Activated T-cell treated with anti-CD3 and anti-CD28 coated beads for 1 hour (primary cell): Measurements from ENCODE around the gene MAPKAPK3.

Experiments used
- DNase-seq: peaks from one replicate; pipeline ENCODE4 v3.0.0-alpha.2; 2020; ENCODE audit warnings: low read depth

The MAPKAPK3 gene

GRCh38 chr3:50617096-50617791 is at the start of gene MAPKAPK3:
TSS of gene MAPKAPK3 (plus strand) at chr3:50617151. CDS start at chr3:50617566, 415 bp downstream.
- no peak for DNase-seq

- peak; percentile 92 for DNase-seq
Observed at GRCh38 chr3:50567386-50568167, 49.4 kb upstream of the MAPKAPK3 start, which contains the start of gene C3orf18. TSS of gene C3orf18 (minus strand) at chr3:50567747. CDS start at chr3:50565699, 2,048 bp downstream.

- peak; percentile 88 for DNase-seq
Observed at GRCh38 chr3:50568947-50569749, 47.8 kb upstream of the MAPKAPK3 start, which contains the start of gene HEMK1. TSS of gene HEMK1 (plus strand) at chr3:50569522. CDS start at chr3:50571105, 1,583 bp downstream.

- DNase-seq, result no peak
Observed at GRCh38 chr3:50570508-50571279, 46.3 kb upstream of the MAPKAPK3 start.

GRCh38 chr3:50571486-50571885 is 45.5 kb upstream of the MAPKAPK3 start:
- DNase-seq, result no peak

- peak; percentile 78 for DNase-seq
Observed at GRCh38 chr3:50572158-50572557, 44.8 kb upstream of the MAPKAPK3 start.

- DNase-seq, result no peak
Observed at GRCh38 chr3:50572801-50573371, 44.1 kb upstream of the MAPKAPK3 start.

GRCh38 chr3:50573566-50574443 is 43.1 kb upstream of the MAPKAPK3 start:
- no peak for DNase-seq

GRCh38 chr3:50574444-50574831 is 42.5 kb upstream of the MAPKAPK3 start:
- no peak for DNase-seq

- DNase-seq, result no peak
Observed at GRCh38 chr3:50575372-50575771, 41.6 kb upstream of the MAPKAPK3 start.

- no peak for DNase-seq
Observed at GRCh38 chr3:50577348-50577747, 39.6 kb upstream of the MAPKAPK3 start.

GRCh38 chr3:50580683-50581458 is 36.1 kb upstream of the MAPKAPK3 start:
- DNase-seq, result no peak

GRCh38 chr3:50581459-50581842 is 35.5 kb upstream of the MAPKAPK3 start:
- DNase-seq, result no peak

GRCh38 chr3:50582083-50582482 is 34.9 kb upstream of the MAPKAPK3 start:
- no peak for DNase-seq

- no peak for DNase-seq
Observed at GRCh38 chr3:50583897-50584296, 33.1 kb upstream of the MAPKAPK3 start.

GRCh38 chr3:50584391-50584790 is 32.6 kb upstream of the MAPKAPK3 start:
- DNase-seq, result no peak

GRCh38 chr3:50585919-50586762 is 30.8 kb upstream of the MAPKAPK3 start:
- DNase-seq, result no peak

- no peak for DNase-seq
Observed at GRCh38 chr3:50586763-50587070, 30.2 kb upstream of the MAPKAPK3 start.

- DNase-seq, result no peak
Observed at GRCh38 chr3:50587373-50587772, 29.6 kb upstream of the MAPKAPK3 start.
